HepG2 (cell line): ENCODE measurements around the gene UNKL. TPM values are rescaled to one million over a fixed set of nuclear protein-coding genes. Genes with fewer than 3 reads are reported as not detected.

Experiments used
- ATAC-seq: fragments of 200-7000 bp; cut with Tn5 transposase; 3 replicates; pipeline ENCODE4 v1.9.1; 2020; ENCODE audit warnings: mild to moderate bottlenecking, moderate library complexity
- BruUV-seq: library from RNA; stranded (reverse); fragments of 400-500 nt; replicated peaks from 2 replicates; lab custom pipeline; 2021; lab: Mats Ljungman, UMichigan
- CTCF ChIA-PET: fragments of 300-600 bp; formaldehyde crosslinking; extraction: SDS; loops from one replicate; lab custom pipeline; 2021; ENCODE audit warnings: low total read pairs, inconsistent platforms, low intra/inter-chr PET ratio; lab: Yijun Ruan, JAX
- POLR2A ChIA-PET: fragments of 350-600 bp; sonication (Branson Sonifier 250); formaldehyde crosslinking; loops from one replicate; lab custom pipeline; 2020; ENCODE audit warnings: antibody characterized with exemption, inconsistent platforms; lab: Yijun Ruan, JAX
- DNase-seq: peaks from one replicate; pipeline ENCODE4 v3.0.0-alpha.2; 2015; ENCODE audit warnings: low spot score
- FAIRE-seq: peaks from 3 replicates; lab custom pipeline; 2011; peaks lifted over from hg19 to GRCh38; lab: Jason Lieb, UNC
- H2AFZ ChIP-seq: one replicate; pipeline ENCODE4 v1.6.1; 2011; ENCODE audit warnings: low read length, inconsistent platforms
- H3K27ac ChIP-seq: fragments of 300-600 bp; 3 replicates; pipeline ENCODE4 v1.8.0; 2011; ENCODE audit warnings: mixed run types, mild to moderate bottlenecking, mixed read lengths, low read length, inconsistent platforms; ENCODE audit not compliant: insufficient read depth; ENCODE audit errors: extremely low read length
- H3K27me3 ChIP-seq, 2 experiments: fragments of 200-600 bp in 1 of 2; 2 replicates in 1 of 2; 3 replicates in 1 of 2; pipeline versions ENCODE4 v1.6.0 to v1.8.0; 2011; ENCODE audit warnings: low read length in 2 of 2, mild to moderate bottlenecking in 2 of 2, moderate library complexity in 2 of 2, inconsistent platforms in 1 of 2; ENCODE audit not compliant: insufficient read depth in 2 of 2, control insufficient read depth in 1 of 2
- H3K36me3 ChIP-seq, 2 experiments: fragments of 200-600 bp in 1 of 2; replicated peaks in 1 of 2; 2 replicates in 1 of 2; 3 replicates in 1 of 2; pipeline versions ENCODE4 v1.5.1 to v1.8.0; 2011; ENCODE audit warnings: low read length in 2 of 2, inconsistent platforms in 1 of 2; ENCODE audit not compliant: insufficient read depth in 2 of 2, control insufficient read depth in 1 of 2
- H3K4me1 ChIP-seq: 2 replicates; pipeline ENCODE4 v1.5.1; 2012; ENCODE audit warnings: low read length, inconsistent platforms; ENCODE audit not compliant: insufficient read depth
- H3K4me2 ChIP-seq: 2 replicates; pipeline ENCODE4 v1.6.0; 2011; ENCODE audit warnings: low read depth, low read length, inconsistent platforms
- H3K4me3 ChIP-seq, 3 experiments: fragments of 200-600 bp in 1 of 3; sonication (generic), shearing (Covaris generic) in 1 of 3; replicated peaks in 1 of 3; 2 replicates each; pipeline ENCODE4 v1.5.1; 2011 to 2016; ENCODE audit warnings: low read length in 3 of 3, inconsistent platforms in 2 of 3, low read depth in 2 of 3, mild to moderate bottlenecking in 2 of 3, control low read depth in 1 of 3, mixed read lengths in 1 of 3; ENCODE audit not compliant: insufficient read depth in 1 of 3
- H3K79me2 ChIP-seq: one replicate; pipeline ENCODE4 v1.6.1; 2011; ENCODE audit warnings: low read length, inconsistent platforms; ENCODE audit not compliant: insufficient read depth
- H3K9ac ChIP-seq: 2 replicates; pipeline ENCODE4 v1.6.0; 2011; ENCODE audit warnings: mild to moderate bottlenecking, low read depth, low read length, inconsistent platforms; ENCODE audit not compliant: insufficient read depth
- H3K9me3 ChIP-seq: 2 replicates; pipeline ENCODE4 v1.5.1; 2012; ENCODE audit warnings: mild to moderate bottlenecking, low read length
- H4K20me1 ChIP-seq: 2 replicates; pipeline ENCODE4 v1.6.0; 2011; ENCODE audit warnings: inconsistent platforms, mild to moderate bottlenecking, low read length, moderate library complexity; ENCODE audit not compliant: insufficient read depth
- GABPB1 ChIP-seq: IDR thresholded peaks from 2 replicates; pipeline ENCODE4 v1.6.1; 2016; ENCODE audit warnings: mild to moderate bottlenecking, missing genetic modification reagents, moderate library complexity, missing compliant biosample characterization
- MAF1 ChIP-seq: sonication (generic); formaldehyde crosslinking; IDR thresholded peaks from 2 replicates; pipeline ENCODE4 v1.5.0; 2020; ENCODE audit warnings: missing genetic modification reagents, borderline replicate concordance
- PHF8 ChIP-seq: sonication (generic); formaldehyde crosslinking; IDR thresholded peaks from 2 replicates; pipeline ENCODE4 v1.5.0; 2020; ENCODE audit warnings: missing genetic modification reagents
- RCOR2 ChIP-seq: IDR thresholded peaks from 2 replicates; pipeline ENCODE4 v1.6.1; 2016; ENCODE audit warnings: missing biosample characterization, missing genetic modification reagents
- SALL1 ChIP-seq: sonication (generic); formaldehyde crosslinking; IDR thresholded peaks from 2 replicates; pipeline ENCODE4 v1.8.0; 2022; ENCODE audit warnings: mild to moderate bottlenecking, missing genetic modification reagents
- SIN3B ChIP-seq: fragments of 150-350 bp; IDR thresholded peaks from 2 replicates; pipeline ENCODE4 v1.6.1; 2014; ENCODE audit warnings: low read length
- SMC3 ChIP-seq: IDR thresholded peaks from 2 replicates; pipeline ENCODE4 v1.6.1; 2011; ENCODE audit warnings: low read length, improper control_type of control experiment
- TARDBP ChIP-seq: sonication (generic); formaldehyde crosslinking; IDR thresholded peaks from 2 replicates; pipeline ENCODE4 v1.8.0; 2022; ENCODE audit warnings: mild to moderate bottlenecking, missing genetic modification reagents
- YEATS4 ChIP-seq: sonication (generic); formaldehyde crosslinking; IDR thresholded peaks from 2 replicates; pipeline ENCODE4 v1.4.0; 2020; ENCODE audit warnings: missing genetic modification reagents, borderline replicate concordance
- ZNF367 ChIP-seq: sonication (generic); formaldehyde crosslinking; IDR thresholded peaks from 2 replicates; pipeline ENCODE4 v1.4.0; 2020; ENCODE audit warnings: missing genetic modification reagents, borderline replicate concordance
- ZNF563 ChIP-seq: sonication (generic); formaldehyde crosslinking; IDR thresholded peaks from 2 replicates; pipeline ENCODE4 v1.8.0; 2022; ENCODE audit warnings: mild to moderate bottlenecking, moderate library complexity, missing genetic modification reagents
- ZNF607 ChIP-seq: sonication (generic); formaldehyde crosslinking; IDR thresholded peaks from 2 replicates; pipeline ENCODE4 v1.5.1; 2020; ENCODE audit warnings: missing genetic modification reagents, mild to moderate bottlenecking, borderline replicate concordance
- ZNF879 ChIP-seq: sonication (generic); formaldehyde crosslinking; IDR thresholded peaks from 2 replicates; pipeline ENCODE4 v1.8.1; 2023; ENCODE audit warnings: missing genetic modification reagents
- ZSCAN31 ChIP-seq: sonication (generic); formaldehyde crosslinking; IDR thresholded peaks from 2 replicates; pipeline ENCODE4 v1.5.0; 2020; ENCODE audit warnings: low read depth, mild to moderate bottlenecking, missing genetic modification reagents
- WGBS: methylation state at CpG from one replicate; pipeline ENCODE4 v1.1.6; 2017; ENCODE audit warnings: low lambda C conversion rate; 5-methylcytosine and 5-hydroxymethylcytosine counted together
- in situ Hi-C: cut with HindIII; loops from 2 replicates; pipeline ENCODE4 v1.10.0; 2017; ENCODE audit warnings: low pct_unique_long_range_greater_than_20kb; ENCODE audit not compliant: extremely low pct_ligation_motif_present
- intact Hi-C: fragments of 100-400 bp; cut with micrococcal nuclease; formaldehyde crosslinking; loops from one replicate; pipeline ENCODE4 v1.10.0; 2022; ENCODE audit not compliant: unreplicated experiment
- polyA plus RNA-seq, 8 experiments: library from polyadenylated mRNA; depleted of rRNA in 3 of 8; stranded (reverse) in 7 of 8; unstranded in 1 of 8; fragments of >200 nt; fragmentation: Illumina TruSeq in 4 of 8; extraction: Trizol in 4 of 8; gene quantifications; 2 replicates each; pipeline versions ENCODE4 v1.2.1 to v1.2.3, GENCODE V29; 2011 to 2016; ENCODE audit warnings: low read depth in 4 of 8, missing spikeins in 1 of 8, mixed read lengths in 1 of 8; ENCODE audit not compliant: insufficient read depth in 1 of 8
- total RNA-seq, 5 experiments: library from RNA; depleted of rRNA; stranded (reverse); fragments of >200 nt; fragmentation: Illumina TruSeq; extraction: Trizol; gene quantifications; 2 replicates each; pipeline ENCODE4 v1.2.3, GENCODE V29; 2016; ENCODE audit warnings: low read depth in 1 of 5
- TF ChIP-seq, protein P1 (sequence below): IDR thresholded peaks from 2 replicates; pipeline ENCODE4 v1.6.1; 2018; ENCODE audit warnings: missing genetic modification reagents, mild to moderate bottlenecking, missing compliant biosample characterization
- TF ChIP-seq, protein P2 (sequence below): sonication (generic); formaldehyde crosslinking; IDR thresholded peaks from 2 replicates; pipeline ENCODE4 v1.4.0; 2020; ENCODE audit warnings: mild to moderate bottlenecking, missing genetic modification reagents
- TF ChIP-seq, protein P3 (sequence below): sonication (generic); formaldehyde crosslinking; IDR thresholded peaks from 2 replicates; pipeline ENCODE4 v1.4.0; 2020; ENCODE audit warnings: mild to moderate bottlenecking, missing genetic modification reagents

Gene UNKL
- total and polyA plus RNA-seq, 2 of the 13 experiments (the other 11 are each of a cell fraction or from before 2014, with no cell fraction given), result 10.4 to 17.6 TPM

DNA sequence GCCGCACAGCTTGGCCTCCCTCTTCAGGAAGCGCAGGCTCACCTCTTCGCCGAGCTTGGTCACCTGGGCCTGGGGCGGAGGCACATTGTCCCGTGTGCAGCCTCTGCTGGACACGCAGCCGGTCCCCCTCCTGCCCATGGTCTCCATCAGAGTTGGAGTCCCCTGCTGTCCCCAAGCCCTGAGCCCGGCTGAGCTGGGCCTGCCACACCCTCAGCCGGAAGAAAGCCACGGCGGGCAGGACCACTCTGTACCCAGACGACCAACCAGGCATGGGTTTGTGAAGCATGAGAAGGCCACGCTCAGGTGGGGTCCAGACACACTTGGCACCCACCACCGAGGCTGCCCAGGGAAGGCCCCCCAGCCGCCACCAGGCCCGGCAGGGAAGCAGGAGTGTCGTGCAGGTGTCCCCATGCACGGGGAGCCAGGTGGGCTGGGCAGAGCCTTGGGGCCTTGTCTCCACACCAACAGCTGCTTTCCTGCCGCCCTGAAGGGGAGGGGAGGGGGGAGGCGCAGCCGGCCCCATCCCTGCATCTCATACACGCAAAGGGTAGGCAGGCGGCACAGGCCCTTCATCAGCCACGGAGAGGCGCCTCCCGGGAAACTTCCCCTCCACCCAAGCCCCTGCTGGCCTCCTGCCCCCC lies 24.7 kb upstream of the UNKL start (continued):
- no peak for TF ChIP-seq ZSCAN31
- TF ChIP-seq, protein P1, sequence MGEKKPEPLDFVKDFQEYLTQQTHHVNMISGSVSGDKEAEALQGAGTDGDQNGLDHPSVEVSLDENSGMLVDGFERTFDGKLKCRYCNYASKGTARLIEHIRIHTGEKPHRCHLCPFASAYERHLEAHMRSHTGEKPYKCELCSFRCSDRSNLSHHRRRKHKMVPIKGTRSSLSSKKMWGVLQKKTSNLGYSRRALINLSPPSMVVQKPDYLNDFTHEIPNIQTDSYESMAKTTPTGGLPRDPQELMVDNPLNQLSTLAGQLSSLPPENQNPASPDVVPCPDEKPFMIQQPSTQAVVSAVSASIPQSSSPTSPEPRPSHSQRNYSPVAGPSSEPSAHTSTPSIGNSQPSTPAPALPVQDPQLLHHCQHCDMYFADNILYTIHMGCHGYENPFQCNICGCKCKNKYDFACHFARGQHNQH (CRISPR knock-in tag), result no peak
- no peak for TF ChIP-seq MAF1 (CRISPR knock-in tag)
- TF ChIP-seq RCOR2 (CRISPR knock-in tag), result no peak
- no peak for TF ChIP-seq ZNF563 (CRISPR knock-in tag)
- TF ChIP-seq, protein P2, sequence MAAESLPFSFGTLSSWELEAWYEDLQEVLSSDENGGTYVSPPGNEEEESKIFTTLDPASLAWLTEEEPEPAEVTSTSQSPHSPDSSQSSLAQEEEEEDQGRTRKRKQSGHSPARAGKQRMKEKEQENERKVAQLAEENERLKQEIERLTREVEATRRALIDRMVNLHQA (CRISPR knock-in tag), result no peak
- TF ChIP-seq ZNF607 (CRISPR knock-in tag), result no peak
- no peak for TF ChIP-seq SIN3B

DNA sequence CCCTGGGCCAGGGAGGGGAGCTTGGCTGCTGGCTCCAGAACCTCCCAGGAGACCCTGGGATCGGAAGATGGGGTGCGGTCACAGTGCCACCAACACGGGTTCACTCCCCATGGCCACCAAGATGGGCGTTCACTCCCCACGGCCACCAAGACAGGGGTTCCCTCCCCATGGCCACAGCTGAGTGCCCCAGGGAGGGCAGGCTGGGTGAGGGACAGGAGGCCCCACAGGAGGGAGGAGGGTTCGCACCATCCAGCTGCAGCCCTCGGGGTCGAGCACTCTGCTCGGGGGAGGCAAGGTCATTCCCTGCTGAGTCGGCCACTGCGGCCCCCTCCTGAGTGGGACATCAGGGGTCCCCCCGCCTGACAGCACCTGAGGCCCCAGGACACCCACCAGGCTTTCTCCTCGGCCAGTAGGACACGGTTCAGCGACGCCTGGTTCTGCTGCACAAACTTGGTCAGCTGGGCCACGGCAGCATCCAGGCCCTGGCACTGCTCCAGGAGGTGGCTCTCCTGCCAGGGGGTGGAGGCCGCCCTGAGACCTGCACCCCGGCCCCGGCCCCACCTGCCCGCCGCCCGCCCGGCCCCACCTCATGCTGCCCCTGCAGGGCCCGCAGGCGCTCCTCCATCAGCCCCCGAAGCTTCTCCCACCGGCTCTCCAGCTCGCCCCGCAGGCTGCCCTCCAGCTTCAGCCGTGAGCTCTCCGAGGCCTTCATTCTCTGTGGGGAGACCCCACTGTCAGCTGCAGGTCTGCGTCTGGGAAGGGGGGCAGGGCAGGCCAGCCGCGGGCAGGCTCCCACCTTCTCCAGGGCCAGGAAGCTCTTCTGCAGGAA lies 23.9 kb upstream of the UNKL start:
- Histone ChIP-seq H3K4me2 (peak overlapping the region; percentile 75), H3K36me3 (no peaks in the 10 kb centered on the region), H3K79me2 (no peaks in the 10 kb centered on the region), H3K27ac (no peak overlapping the region), H3K4me1 (peaks cover 65% of the 10 kb centered on the region), H4K20me1 (no peaks in the 10 kb centered on the region), H3K4me3 (peak overlapping the region; percentile 24 to 65 (median 49); a peak in 4 of 6 replicates), H3K9ac (peak overlapping the region; percentile 22; the same call in 1 of the 2 replicates), H3K27me3 (peaks cover 6 to 27% of the 10 kb centered on the region in 2 experiments; a peak in 4 of 5 replicates), H3K9me3 (no peaks in the 10 kb centered on the region), H2AFZ (no peak overlapping the region)
- intact Hi-C loops (no loop called here), in situ Hi-C loops (no loop called here)
- FAIRE-seq, result no peak
- CTCF ChIA-PET, result no interaction called here
- TF ChIP-seq TARDBP (CRISPR knock-in tag), result no peak
- TF ChIP-seq SALL1, result no peak
- TF ChIP-seq, protein P3, sequence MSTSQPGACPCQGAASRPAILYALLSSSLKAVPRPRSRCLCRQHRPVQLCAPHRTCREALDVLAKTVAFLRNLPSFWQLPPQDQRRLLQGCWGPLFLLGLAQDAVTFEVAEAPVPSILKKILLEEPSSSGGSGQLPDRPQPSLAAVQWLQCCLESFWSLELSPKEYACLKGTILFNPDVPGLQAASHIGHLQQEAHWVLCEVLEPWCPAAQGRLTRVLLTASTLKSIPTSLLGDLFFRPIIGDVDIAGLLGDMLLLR (CRISPR knock-in tag), result 0 out of 2 replicates have a peak, but pooled peaks have one; percentile 25
- peak; percentile 23; the same call in 1 of the 2 replicates for TF ChIP-seq GABPB1 (CRISPR knock-in tag)
- no peak for TF ChIP-seq ZNF367 (CRISPR knock-in tag)
- no peak for TF ChIP-seq SMC3
- no peak for TF ChIP-seq ZNF879 (CRISPR knock-in tag)
- TF ChIP-seq YEATS4 (CRISPR knock-in tag), result 0 out of 2 replicates have a peak, but pooled peaks have one; percentile 13
- peak; percentile 31; the same call in 1 of the 2 replicates for TF ChIP-seq PHF8 (CRISPR knock-in tag)
- POLR2A ChIA-PET, result interaction anchor here (1.1 to 2.6 kb wide), 4 partner anchors 18 to 37 kb away, joined by 3 to 19 read pairs (median 4); partner anchors contain the start of gene UQCC4
- 20% methylated on average over 4 of the region's 35 CpGs for WGBS
- DNase-seq, result no peak
- ATAC-seq, result peak; percentile 2; the same call in 2 of the 3 replicates
- BruUV-seq, result no TSS peak
